GM19023 (cell line): Measurements from ENCODE around the gene ZNF579.
"Not testable (repeated sequence)": the region's sequence is repeated elsewhere in the genome, so short reads cannot be mapped to it uniquely, and the experiment has no call there.

ENCODE experiments used
- ATAC-seq: cut with Tn5 transposase; IDR thresholded peaks from one replicate; pipeline ENCODE4 v1.9.1; 2021; ENCODE audit warnings: mild to moderate bottlenecking, moderate library complexity; ENCODE audit not compliant: unreplicated experiment

ZNF579 gene

DNA sequence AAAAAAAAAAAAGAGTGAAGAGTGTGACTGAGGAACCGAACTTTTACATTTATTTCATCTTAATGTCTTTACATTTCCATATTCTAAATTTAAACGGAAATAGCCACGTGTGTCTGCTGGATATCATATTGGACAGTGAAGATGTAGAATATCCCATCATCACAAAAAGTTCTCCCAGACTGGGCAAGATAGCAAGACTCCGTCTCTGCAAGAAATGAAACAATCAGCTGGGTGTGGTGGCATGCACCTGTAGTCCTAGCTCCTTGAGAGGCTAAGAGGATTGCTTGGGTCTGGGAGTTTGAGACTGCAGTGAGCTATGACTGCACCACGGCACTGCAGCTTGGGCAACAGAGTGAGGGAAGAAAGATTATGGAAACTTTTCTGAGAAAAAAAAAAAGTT lies 3.9 kb downstream of the ZNF579 start:
- ATAC-seq = no peak

GRCh38 chr19:55573929-55574328 lies 6.7 kb downstream of the ZNF579 start:
- not testable (repeated sequence) for ATAC-seq

GRCh38 chr19:55569477-55569876 lies 11.2 kb downstream of the ZNF579 start:
- ATAC-seq = not testable (repeated sequence)

- ATAC-seq = no peak
Measured at GRCh38 chr19:55567708-55568328, 12.8 kb downstream of the ZNF579 start.

GRCh38 chr19:55566823-55567222 lies 13.8 kb downstream of the ZNF579 start:
- ATAC-seq = no peak

GRCh38 chr19:55563261-55563690 lies 17.4 kb downstream of the ZNF579 start:
- ATAC-seq = no peak

GRCh38 chr19:55559684-55560083 lies 21.0 kb downstream of the ZNF579 start:
- no peak for ATAC-seq

- ATAC-seq = no peak
Measured at GRCh38 chr19:55554741-55555152, 25.9 kb downstream of the ZNF579 start.

DNA sequence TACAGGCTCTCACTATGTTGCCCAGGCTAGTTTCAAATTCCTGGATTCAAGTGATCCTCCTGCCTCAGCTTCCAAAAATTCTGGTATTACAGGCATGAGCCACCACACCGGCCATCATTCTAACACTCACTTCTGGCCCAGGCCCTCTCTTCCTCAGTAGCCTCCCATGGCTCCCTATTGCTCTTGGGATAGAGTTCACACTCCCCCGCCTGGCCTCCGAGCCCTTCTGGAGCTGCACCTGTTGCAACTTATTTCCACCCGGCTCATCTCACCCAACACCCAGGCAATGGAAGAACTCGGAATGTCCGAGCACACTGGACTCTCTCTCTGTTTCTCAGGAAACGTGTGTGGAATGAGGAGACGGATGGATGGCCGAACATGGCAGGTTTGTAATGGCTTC lies 26.3 kb downstream of the ZNF579 start:
- ATAC-seq = no peak

- ATAC-seq = no peak
Measured at GRCh38 chr19:55553217-55554182, 27.1 kb downstream of the ZNF579 start.

DNA sequence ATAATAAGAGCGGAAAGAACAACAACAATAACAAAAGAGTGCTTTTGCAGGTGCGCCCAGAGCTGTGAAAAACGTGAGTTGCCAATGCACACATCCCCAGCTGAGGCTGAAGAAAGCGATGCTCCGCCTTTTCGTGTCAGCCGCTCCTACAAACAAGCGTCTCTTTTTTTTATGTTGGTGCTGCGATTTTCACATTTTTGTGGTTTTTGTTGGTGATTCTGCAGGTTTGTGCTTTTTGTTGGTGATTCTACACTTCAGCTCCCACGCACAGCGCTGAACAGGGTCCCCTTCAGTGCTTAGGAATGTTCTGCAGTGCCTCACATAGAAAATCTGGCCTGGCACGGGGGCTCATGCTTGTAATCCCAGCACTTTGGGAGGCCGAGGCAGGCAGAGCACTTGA lies 28.0 kb downstream of the ZNF579 start:
- ATAC-seq = no peak

DNA sequence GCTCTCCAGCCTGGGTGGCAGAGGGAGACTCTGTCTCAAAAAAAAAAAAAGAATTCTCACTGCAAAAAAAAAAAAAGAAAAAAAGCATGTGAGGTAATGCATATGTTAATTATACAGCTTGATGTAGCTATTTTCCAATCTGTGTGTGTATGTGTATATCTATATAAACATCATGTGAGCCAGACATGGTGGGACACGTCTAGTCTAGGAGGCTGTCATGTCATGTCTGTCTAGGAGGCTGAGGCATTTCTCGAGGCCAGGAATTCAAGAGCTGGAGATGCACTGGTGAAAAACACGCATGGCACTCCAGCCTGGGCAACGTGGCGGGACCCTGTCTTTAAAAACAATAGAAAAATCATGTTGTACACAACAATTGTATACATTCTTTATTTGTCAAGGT lies 28.4 kb downstream of the ZNF579 start:
- ATAC-seq = no peak

- no peak for ATAC-seq
Measured at GRCh38 chr19:55550321-55550650, 30.4 kb downstream of the ZNF579 start.

GRCh38 chr19:55549500-55550320 lies 30.9 kb downstream of the ZNF579 start:
- no peak for ATAC-seq

- ATAC-seq = no peak
Measured at GRCh38 chr19:55546822-55547614, 33.6 kb downstream of the ZNF579 start.

- ATAC-seq = no peak
Measured at GRCh38 chr19:55546011-55546410, 34.6 kb downstream of the ZNF579 start.

GRCh38 chr19:55545443-55545842 lies 35.2 kb downstream of the ZNF579 start, which contains the start of gene SBK3:
TSS of gene SBK3 (minus strand) at chr19:55545543. CDS start at chr19:55545543, 0 bp downstream.
- no peak for ATAC-seq

DNA sequence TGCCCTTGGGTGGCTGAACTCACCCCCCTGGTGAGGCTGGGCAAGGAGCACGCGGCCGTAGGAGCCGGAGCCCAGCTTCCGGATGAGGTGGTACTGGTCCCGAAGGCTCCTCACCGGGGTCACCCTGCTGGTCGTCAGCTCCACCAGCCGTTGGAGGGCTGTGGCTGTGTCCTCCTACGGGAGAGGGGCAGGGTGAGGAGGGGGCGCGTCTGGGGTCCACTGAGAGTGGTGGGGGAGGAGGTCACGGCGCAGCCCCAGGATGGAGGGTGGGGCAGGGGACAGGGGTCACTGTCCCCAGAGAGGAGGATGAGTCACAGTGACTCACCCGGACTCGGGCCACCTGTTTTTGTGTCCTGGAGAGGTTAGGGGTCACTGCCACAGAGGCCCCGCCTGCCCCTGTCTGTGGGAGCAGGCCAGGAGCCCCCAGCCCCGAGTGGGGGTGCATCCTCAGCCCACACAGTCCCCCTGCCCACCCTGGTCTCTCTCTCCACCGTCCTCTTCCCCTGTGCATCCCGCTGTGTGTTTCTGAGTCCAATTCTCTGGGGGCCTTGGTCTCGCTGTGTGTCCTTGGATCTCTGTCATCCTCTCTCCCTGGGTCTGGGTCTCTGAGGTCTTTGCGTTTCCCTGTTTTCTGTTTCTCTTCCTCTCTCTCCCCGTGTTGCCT lies 35.7 kb downstream of the ZNF579 start:
- ATAC-seq = no peak

DNA sequence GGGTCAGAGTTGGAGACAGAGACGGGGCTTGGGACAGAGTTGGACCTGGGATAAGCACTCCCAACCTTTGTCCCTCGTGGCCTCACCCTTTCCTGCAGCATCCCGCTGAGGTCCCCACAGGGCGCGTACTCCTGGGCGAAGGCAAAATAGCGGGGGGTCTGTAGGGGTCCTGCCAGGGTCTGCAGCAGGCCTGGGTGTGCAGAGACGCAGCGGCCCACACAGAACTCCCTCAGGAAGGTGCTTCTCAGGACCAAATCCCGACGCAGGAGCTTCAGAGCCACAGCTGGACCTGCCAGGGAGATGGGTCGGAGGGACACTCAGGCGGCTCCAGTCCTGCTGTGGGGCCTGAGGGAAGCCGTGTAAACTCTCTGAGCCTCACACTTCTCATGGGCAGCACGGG lies 36.6 kb downstream of the ZNF579 start:
- ATAC-seq = no peak

- no peak for ATAC-seq
Measured at GRCh38 chr19:55543567-55543966, 37.1 kb downstream of the ZNF579 start.
